Measurements from ENCODE around the gene GRB10. TPM values are rescaled to one million over a fixed set of nuclear protein-coding genes. Genes with fewer than 3 reads are reported as not detected.

The GRB10 gene
- total and polyA plus RNA-seq, 4 donors: 11.6 to 68.6 (median 41.0) TPM

DNA sequence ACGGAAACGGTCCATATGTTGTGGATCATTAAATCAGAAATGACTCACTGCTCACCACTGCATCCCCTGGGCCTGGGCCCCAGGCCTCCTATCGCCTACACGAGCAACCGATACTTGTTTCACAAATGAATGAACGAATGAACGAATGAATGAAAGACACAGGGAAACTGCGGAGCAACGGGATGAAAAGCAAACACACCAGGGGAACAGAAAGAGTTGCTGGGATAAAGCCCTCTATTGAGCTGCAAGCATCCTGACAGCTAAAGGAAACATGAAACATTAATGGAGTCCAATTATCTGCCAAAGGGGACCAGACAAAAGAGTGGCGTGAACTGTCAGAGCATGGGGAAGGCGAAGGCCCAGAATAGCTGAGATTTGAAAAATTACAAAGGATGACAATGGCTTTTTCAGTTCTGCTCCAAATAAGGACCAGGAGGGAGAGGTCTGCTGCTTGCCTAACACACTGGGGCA lies 92.1 kb downstream of the GRB10 start:
- peaks cover 4 to 15% (median 8%) of the 10 kb centered on the region in 4 donors for H3K36me3 ChIP-seq (ENCODE audit: control insufficient read depth in 4 of 4, insufficient read depth in 4 of 4, low read length in 4 of 4)
- H3K27ac ChIP-seq (ENCODE audit: low read depth in 1 of 2, low read length in 1 of 2): no peak overlapping the region
- H3K4me3 ChIP-seq: no peak overlapping the region
- WGBS, 2 donors: 79 to 82% methylated on average over 11 of the region's 11 CpGs
- no peaks in the 10 kb centered on the region for H3K27me3 ChIP-seq (ENCODE audit: control insufficient read depth in 3 of 3, insufficient read depth in 3 of 3, low read length in 2 of 3)
- no peaks in the 10 kb centered on the region for H3K9me3 ChIP-seq (ENCODE audit: control insufficient read depth in 4 of 4, insufficient read depth in 3 of 4, low read length in 3 of 4)
- TF ChIP-seq, protein P1, sequence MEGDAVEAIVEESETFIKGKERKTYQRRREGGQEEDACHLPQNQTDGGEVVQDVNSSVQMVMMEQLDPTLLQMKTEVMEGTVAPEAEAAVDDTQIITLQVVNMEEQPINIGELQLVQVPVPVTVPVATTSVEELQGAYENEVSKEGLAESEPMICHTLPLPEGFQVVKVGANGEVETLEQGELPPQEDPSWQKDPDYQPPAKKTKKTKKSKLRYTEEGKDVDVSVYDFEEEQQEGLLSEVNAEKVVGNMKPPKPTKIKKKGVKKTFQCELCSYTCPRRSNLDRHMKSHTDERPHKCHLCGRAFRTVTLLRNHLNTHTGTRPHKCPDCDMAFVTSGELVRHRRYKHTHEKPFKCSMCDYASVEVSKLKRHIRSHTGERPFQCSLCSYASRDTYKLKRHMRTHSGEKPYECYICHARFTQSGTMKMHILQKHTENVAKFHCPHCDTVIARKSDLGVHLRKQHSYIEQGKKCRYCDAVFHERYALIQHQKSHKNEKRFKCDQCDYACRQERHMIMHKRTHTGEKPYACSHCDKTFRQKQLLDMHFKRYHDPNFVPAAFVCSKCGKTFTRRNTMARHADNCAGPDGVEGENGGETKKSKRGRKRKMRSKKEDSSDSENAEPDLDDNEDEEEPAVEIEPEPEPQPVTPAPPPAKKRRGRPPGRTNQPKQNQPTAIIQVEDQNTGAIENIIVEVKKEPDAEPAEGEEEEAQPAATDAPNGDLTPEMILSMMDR (IDR thresholded peaks at IDR 0.05; ENCODE audit: control extremely low read depth, extremely low read depth): no peak
- no peak overlapping the region for H3K9ac ChIP-seq (ENCODE audit: insufficient read depth in 1 of 2, low read length in 2 of 2)
- ATAC-seq (ENCODE audit: insufficient read depth, low FRiP score) (no peak), DNase-seq (no peak)
- H3K4me1 ChIP-seq (ENCODE audit: control insufficient read depth in 5 of 5, insufficient read depth in 5 of 5, low read length in 5 of 5): peaks cover 0 to 12% (median 7%) of the 10 kb centered on the region in 5 donors

DNA sequence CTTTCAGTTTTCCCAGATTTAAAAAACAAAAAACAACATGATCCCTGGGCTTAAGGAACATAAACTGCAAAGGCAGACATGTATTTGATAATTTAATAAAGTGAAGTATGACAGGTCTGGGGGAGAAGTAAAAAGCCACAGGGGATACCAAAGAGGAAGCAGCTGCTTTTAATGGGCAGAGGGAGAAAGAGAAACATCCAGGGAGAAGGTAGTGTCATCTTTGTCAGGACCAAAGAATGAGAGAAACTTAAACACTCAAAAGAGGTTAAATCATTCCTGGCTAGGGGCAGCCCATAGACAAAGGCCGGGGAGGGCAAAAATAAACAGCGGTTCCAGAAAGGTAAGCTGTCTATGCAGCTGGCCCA lies 94.5 kb downstream of the GRB10 start:
- H3K36me3 ChIP-seq (ENCODE audit: control insufficient read depth in 4 of 4, insufficient read depth in 4 of 4, low read length in 4 of 4): peaks cover 0 to 9% (median 8%) of the 10 kb centered on the region in 4 donors
- no peaks in the 10 kb centered on the region for H3K9me3 ChIP-seq (ENCODE audit: control insufficient read depth in 4 of 4, insufficient read depth in 3 of 4, low read length in 3 of 4)
- H3K4me3 ChIP-seq: no peak overlapping the region
- ATAC-seq (ENCODE audit: insufficient read depth, low FRiP score): no peak
- no peak overlapping the region for H3K27ac ChIP-seq (ENCODE audit: low read depth in 1 of 2, low read length in 1 of 2)
- H3K9ac ChIP-seq (ENCODE audit: insufficient read depth in 1 of 2, low read length in 2 of 2): no peak overlapping the region
- no peaks in the 10 kb centered on the region for H3K27me3 ChIP-seq (ENCODE audit: control insufficient read depth in 3 of 3, insufficient read depth in 3 of 3, low read length in 2 of 3)
- TF ChIP-seq, protein P1 (IDR thresholded peaks at IDR 0.05; ENCODE audit: control extremely low read depth, extremely low read depth): no peak
- H3K4me1 ChIP-seq (ENCODE audit: control insufficient read depth in 5 of 5, insufficient read depth in 5 of 5, low read length in 5 of 5): peaks cover 2 to 11% (median 8%) of the 10 kb centered on the region in 5 donors
- DNase-seq: no peak
- WGBS, 2 donors: 83 to 90% methylated on average over 2 of the region's 2 CpGs

DNA sequence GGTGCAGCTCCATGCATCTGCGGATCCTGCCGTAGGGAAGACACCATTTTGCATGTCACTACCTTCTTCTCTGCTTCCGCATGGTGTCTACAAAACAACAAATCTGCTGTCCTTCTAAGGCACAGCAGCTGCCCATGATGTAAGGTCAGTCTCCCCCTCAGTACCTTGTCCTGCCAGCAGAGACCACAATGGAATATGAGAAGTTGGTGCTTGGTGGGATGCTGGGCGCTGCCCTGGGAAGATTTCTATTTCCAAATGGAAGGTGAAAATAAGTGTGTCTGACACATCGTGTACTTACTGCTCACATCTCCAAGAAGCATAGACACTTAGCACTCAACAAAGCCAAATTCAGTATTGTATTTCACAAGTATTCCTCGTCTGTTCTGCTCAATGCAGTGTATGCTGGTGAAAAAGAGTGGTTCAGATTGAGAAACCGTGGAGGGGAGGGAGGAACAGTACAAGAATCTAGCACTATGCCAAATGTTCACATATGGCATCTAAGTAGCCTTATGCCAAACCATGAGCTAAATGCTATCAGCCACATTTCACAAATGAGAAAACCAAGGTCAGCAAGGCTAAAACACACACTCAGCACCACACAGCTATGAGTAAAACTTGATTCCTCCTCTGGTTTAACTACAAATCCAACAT lies 95.0 kb downstream of the GRB10 start:
- Histone ChIP-seq H3K27ac (ENCODE audit: low read depth in 1 of 2, low read length in 1 of 2) (no peak overlapping the region), H3K36me3 (ENCODE audit: control insufficient read depth in 4 of 4, insufficient read depth in 4 of 4, low read length in 4 of 4) (peaks cover 0 to 9% (median 8%) of the 10 kb centered on the region in 4 donors), H3K9me3 (ENCODE audit: control insufficient read depth in 4 of 4, insufficient read depth in 3 of 4, low read length in 3 of 4) (no peaks in the 10 kb centered on the region), H3K4me1 (ENCODE audit: control insufficient read depth in 5 of 5, insufficient read depth in 5 of 5, low read length in 5 of 5) (peaks cover 2 to 11% (median 7%) of the 10 kb centered on the region in 5 donors), H3K27me3 (ENCODE audit: control insufficient read depth in 3 of 3, insufficient read depth in 3 of 3, low read length in 2 of 3) (no peaks in the 10 kb centered on the region), H3K4me3 (no peak overlapping the region), H3K9ac (ENCODE audit: insufficient read depth in 1 of 2, low read length in 2 of 2) (no peak overlapping the region)
- WGBS, 2 donors: 85 to 86% methylated on average over 7 of the region's 7 CpGs
- ATAC-seq (ENCODE audit: insufficient read depth, low FRiP score) (no peak), DNase-seq (peak in 1 of 3 donors; percentile 42)
- TF ChIP-seq, protein P1 (IDR thresholded peaks at IDR 0.05; ENCODE audit: control extremely low read depth, extremely low read depth): no peak

Data from lung (tissue), 12 donors.